TTC549 (cell line): ENCODE data around the gene CLK2.
A peak's percentile ranks its signal among the peaks of the same experiment; 100 is the strongest.
"Not testable (repeated sequence)": the region's sequence is repeated elsewhere in the genome, so short reads cannot be mapped to it uniquely, and the experiment has no call there.

ENCODE experiments used
- FAIRE-seq: peaks from 2 replicates; lab custom pipeline; 2012; peaks lifted over from hg19 to GRCh38; lab: Jason Lieb, UNC

Gene CLK2

GRCh38 chr1:155266553-155266952 is 6.8 kb downstream of the CLK2 start:
- no peak for FAIRE-seq

- no peak for FAIRE-seq
These were observed 10.2 kb downstream of the CLK2 start for GRCh38 chr1:155263067-155263466.

- FAIRE-seq = peak; percentile 98
These were observed 11.2 kb downstream of the CLK2 start, which contains the start of gene SCAMP3 for GRCh38 chr1:155261852-155262673. Gene SCAMP3 (minus strand): TSS chr1:155262360. CDS start chr1:155262151, 209 bp downstream.

GRCh38 chr1:155261493-155261851 is 11.8 kb downstream of the CLK2 start:
- FAIRE-seq = no peak

- FAIRE-seq = no peak
These were observed 13.0 kb downstream of the CLK2 start for GRCh38 chr1:155260276-155260675.

DNA sequence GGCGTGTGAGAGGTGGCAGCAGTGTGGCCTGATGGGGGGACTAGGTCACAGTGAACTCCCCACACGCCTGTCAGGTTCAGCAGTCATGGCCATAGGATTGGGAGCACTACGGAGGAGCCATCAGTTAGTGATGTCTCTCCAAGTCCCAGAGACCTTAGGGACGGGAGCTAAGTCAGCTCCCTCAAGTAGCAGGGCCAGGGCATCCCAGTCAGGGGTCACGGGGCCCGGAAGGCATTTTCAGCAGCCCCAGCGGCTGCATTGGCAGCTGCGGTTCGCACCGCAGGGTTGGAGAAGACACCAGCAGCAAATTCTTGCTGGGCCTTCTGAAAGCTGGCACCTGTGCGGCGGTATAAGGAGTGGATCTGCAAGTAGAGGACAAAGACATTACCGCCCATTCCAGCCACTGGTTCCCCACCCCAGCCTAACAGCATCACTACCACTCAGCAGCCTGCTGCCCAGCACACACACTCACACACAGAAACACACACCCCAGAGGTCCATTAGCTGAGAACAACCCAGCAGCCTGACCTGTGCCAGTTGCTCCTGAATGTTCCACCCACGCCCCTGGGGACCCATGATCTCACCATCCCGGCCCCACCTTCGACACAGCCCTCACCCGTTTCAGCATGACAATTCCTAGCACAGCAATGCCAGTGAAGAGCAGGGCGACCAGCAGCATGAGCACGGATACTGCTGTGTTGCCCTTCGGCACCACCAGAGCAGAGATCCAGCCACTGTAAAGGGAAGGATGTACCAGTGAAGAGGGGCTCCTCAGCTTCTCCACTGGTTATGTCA is 17.0 kb downstream of the CLK2 start:
- no peak for FAIRE-seq

GRCh38 chr1:155255243-155256007 is 17.9 kb downstream of the CLK2 start, which contains the start of gene ENTREP3:
Gene ENTREP3 (minus strand): TSS chr1:155255483. CDS start chr1:155254877, 606 bp downstream.
- FAIRE-seq = peak; percentile 75

GRCh38 chr1:155254714-155255242 is 18.5 kb downstream of the CLK2 start:
- FAIRE-seq = no peak

- no peak for FAIRE-seq
These were observed 19.0 kb downstream of the CLK2 start for GRCh38 chr1:155254228-155254713.

DNA sequence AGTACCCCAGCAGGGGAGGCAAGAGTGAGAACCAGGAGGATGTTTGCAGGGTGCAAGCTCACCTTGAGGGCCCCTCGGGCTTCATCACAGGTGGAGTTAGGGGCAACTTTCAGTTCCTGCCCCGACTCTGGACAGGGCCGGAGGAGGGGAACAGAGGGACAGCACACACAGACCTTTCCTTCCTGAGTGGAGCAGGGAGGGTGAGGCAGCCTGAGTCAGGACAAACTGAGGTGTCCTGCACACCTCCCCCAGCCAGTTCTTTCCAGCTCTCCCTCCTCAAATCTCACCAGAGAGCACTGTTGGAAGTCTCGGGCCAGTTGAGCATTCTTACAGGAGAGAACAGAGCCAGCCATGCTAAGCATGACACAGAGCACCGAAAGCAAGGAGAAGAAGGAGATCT is 19.5 kb downstream of the CLK2 start:
- no peak for FAIRE-seq

- no peak for FAIRE-seq
These were observed 20.1 kb downstream of the CLK2 start for GRCh38 chr1:155253208-155253607.

DNA sequence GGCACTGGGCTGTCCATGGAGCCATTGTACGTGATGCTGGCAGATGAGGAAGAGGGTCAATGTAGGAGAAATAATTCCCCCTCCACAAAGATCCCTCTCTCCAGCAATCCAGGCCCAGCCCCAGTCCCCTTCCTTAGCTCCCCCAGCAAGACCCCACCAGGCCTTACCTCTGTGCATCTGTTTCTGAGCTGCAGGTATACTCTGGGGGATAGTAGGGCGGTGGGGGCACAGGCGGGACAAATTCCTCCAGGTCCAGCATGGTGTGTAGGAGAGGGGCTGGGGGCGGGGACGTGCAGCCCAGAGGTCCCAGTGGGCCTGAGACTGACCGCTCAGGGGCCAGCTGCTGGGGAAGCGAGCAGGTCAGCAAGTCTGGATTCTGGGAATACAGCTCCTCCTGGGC is 21.7 kb downstream of the CLK2 start:
- FAIRE-seq = no peak

DNA sequence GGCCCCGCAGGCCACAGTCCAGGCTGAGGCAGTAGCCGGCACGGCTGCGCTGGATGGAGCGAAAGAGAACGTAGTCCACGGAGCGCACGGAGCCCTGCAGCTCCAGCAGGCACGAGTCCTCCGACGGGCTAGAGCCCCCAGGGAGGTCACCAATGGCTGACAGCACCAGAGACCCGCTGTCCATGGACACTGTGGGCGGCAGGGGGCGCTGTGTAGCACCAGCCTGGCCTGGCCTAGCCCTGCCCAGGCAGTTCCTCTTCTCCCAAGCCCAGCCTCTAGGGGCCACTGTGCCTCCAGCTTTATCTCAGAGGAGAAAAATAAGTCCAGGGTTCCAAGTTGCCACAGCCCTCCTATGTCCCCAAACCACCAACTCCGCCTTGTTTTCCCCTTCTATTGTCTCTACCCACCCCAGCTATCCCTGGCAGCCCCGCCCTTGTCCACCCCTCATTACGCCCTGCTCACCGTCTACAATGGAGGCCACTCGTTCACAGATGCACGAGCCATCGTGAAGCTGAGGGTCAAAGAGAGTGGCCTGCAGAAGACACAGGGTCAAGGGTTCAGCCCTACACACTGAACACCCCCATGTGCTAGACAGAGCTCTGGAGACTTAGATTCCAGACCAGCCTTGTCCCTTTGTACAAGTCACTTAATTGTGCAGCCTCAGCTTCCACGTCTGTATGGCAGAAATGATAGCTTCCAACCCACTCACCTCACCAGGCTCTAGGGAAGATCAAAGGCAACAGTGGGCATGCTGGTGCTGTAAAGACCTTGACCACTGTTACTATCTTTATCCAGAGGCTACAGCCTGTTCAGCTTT is 22.5 kb downstream of the CLK2 start:
- FAIRE-seq = peak; percentile 81

DNA sequence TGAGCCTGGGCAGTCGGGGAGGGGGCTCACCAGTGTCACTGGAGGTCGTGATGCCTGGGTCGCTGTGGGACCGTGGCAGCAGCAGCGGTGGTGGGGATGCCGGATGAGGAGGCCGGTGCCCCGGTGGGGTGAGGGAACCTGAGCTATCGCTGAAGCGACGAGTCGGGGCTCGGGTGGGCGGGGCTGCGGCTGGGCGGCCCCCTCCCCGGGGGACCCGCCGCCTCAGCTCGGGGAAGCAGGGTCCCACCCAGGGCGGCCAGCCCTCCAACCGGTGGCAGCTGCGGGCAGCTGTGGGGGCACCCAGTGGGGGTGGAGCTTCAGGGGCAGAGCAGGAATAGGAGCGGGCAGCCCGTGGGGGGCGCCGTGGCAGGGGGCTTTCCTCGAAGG is 23.1 kb downstream of the CLK2 start:
- no peak for FAIRE-seq

- FAIRE-seq = no peak
These were observed 25.4 kb downstream of the CLK2 start for GRCh38 chr1:155247667-155248553.

DNA sequence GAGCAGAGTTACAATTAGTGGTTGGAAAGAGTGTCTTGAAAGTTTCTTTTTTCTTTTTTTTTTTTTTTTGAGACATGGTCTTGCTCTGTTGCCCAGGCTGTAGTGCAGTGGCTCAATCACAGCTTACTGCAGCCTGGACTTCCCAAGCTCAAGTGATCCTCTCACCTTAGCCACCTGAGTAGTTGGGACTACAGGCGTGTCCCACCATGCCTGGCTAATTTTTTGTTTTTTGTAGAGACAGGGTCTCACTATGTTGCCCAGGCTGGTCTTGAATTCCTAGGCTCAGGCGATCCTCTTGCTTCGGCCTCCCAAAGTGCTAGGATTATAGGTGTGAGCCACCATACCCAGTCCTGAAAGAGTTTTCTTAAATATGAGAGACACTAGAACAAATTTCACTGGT is 26.5 kb downstream of the CLK2 start:
- not testable (repeated sequence) for FAIRE-seq

GRCh38 chr1:155245163-155245524 is 28.2 kb downstream of the CLK2 start:
- FAIRE-seq = no peak

DNA sequence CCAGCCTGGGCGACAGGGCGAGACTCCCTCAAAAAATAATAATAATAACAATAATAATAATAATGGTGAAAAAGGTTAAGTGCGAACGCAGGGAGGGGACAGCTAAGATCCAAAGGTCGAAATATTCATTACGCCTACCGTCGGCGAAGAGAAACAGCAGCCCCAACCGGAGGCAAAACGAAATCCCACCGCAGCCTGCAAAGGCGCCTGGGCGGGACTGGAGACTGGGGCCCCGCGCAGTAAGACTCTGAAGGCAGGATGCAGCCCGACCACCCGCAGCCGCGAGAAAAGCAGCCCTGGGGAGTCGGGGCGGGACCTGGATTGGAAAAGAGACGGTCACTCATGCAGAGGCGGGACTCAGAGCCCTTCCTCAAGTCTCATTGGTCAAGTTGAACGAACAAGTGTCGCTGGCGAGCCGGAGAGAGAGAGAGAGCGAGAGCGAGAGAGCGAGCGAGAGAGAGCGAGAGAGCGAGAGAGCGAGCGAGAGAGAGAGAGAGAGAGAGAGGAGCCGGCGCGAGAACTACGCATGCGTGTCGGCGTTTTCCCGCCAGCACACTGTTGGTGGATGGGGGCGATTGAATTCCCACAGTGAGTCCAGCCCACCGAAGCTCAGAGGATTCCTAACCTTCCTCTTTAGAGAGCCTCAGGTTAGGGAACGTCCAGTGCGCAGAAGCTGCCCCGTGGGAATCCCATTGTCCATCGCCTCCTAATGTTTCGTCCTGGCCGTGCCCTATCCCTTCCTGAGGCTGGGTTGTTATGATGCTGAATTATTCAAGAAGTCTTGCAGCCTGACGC is 28.7 kb downstream of the CLK2 start:
- peak; percentile 96 for FAIRE-seq

DNA sequence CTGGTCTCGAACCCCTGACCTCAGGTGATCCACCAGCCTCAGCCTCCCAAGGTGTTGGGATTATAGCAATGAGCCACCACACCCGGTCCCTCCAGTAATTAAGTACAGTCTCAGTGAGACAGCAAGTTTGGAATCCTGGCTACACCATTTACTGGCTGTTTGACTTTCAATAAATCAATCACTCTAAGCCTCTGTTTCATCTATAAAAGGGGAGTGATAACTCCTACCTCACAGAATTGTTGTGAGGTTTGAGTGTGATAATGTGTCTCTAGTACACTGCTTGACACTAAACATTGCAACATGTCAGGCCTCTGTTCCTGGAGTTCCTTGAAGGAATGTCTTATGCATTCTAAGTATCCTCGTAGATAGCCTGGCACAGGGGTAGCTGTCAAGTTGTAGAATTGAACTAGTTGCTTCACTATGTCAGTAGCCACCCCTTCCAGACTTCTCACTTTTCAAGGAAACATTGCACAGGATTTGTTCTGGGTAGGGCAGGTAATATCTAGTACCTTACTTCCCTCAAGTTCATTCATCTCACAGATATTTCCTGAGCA is 30.4 kb downstream of the CLK2 start:
- no peak for FAIRE-seq
